DND-41 (cell line): ENCODE measurements around the gene TWIST2.
A peak's percentile ranks its signal among the peaks of the same experiment; 100 is the strongest.

ENCODE experiments used
- ATAC-seq: fragments of 200-7000 bp; cut with Tn5 transposase; 3 replicates; pipeline ENCODE4 v1.9.1; 2021; ENCODE audit warnings: low read depth; ENCODE audit not compliant: insufficient read depth
- DNase-seq: peaks from one replicate; pipeline ENCODE4 v3.0.0-alpha.2; 2020
- H2AFZ ChIP-seq: 2 replicates; pipeline ENCODE4 v1.6.0; 2012; ENCODE audit warnings: low read depth, low read length
- H3K27ac ChIP-seq: 2 replicates; pipeline ENCODE4 v1.5.1; 2012; ENCODE audit warnings: low read length, inconsistent platforms
- H3K27me3 ChIP-seq: fragments of 200-600 bp; sonication (generic); 2 replicates; pipeline ENCODE4 v1.6.0; 2012; ENCODE audit warnings: low read length, mild to moderate bottlenecking, inconsistent platforms; ENCODE audit not compliant: insufficient read depth, poor library complexity
- H3K36me3 ChIP-seq: 2 replicates; pipeline ENCODE4 v1.5.1; 2012; ENCODE audit warnings: low read length, inconsistent platforms; ENCODE audit not compliant: insufficient read depth
- H3K4me1 ChIP-seq: 2 replicates; pipeline ENCODE4 v1.5.1; 2012; ENCODE audit warnings: mild to moderate bottlenecking, low read length; ENCODE audit not compliant: insufficient read depth
- H3K4me2 ChIP-seq: 2 replicates; pipeline ENCODE4 v1.6.0; 2012; ENCODE audit warnings: mild to moderate bottlenecking, moderate library complexity, low read length, inconsistent platforms; ENCODE audit not compliant: insufficient read depth
- H3K4me3 ChIP-seq, 2 experiments: fragments of 200-600 bp in 1 of 2; shearing (Covaris generic) in 1 of 2; 2 replicates each; pipeline ENCODE4 v1.5.1; 2012 to 2016; ENCODE audit warnings: inconsistent platforms in 2 of 2, low read length in 2 of 2, mild to moderate bottlenecking in 2 of 2, low read depth in 1 of 2, moderate library complexity in 1 of 2
- H3K79me2 ChIP-seq: 2 replicates; pipeline ENCODE4 v1.6.0; 2012; ENCODE audit warnings: low read length, inconsistent platforms; ENCODE audit not compliant: insufficient read depth
- H3K9ac ChIP-seq: 2 replicates; pipeline ENCODE4 v1.6.0; 2012; ENCODE audit warnings: low read depth, mild to moderate bottlenecking, inconsistent platforms, low read length, moderate library complexity
- H3K9me3 ChIP-seq: 2 replicates; pipeline ENCODE4 v1.5.1; 2012; ENCODE audit warnings: low read length, moderate library complexity, mild to moderate bottlenecking, inconsistent platforms; ENCODE audit not compliant: insufficient read depth, severe bottlenecking
- H4K20me1 ChIP-seq: 2 replicates; pipeline ENCODE4 v1.6.0; 2012; ENCODE audit warnings: low read length; ENCODE audit not compliant: insufficient read depth
- EZH2 ChIP-seq: IDR thresholded peaks from 3 replicates; pipeline ENCODE4 v1.6.1; 2012; ENCODE audit warnings: borderline replicate concordance, low read depth, mild to moderate bottlenecking, moderate library complexity, low read length, inconsistent platforms; ENCODE audit not compliant: severe bottlenecking
- TF ChIP-seq, protein P1 (sequence below): IDR thresholded peaks from 2 replicates; pipeline ENCODE4 v1.5.1; 2012; ENCODE audit warnings: borderline replicate concordance, low read length, moderate library complexity, mild to moderate bottlenecking; ENCODE audit not compliant: poor library complexity, severe bottlenecking; ENCODE audit errors: extremely low read depth

TWIST2 gene

DNA sequence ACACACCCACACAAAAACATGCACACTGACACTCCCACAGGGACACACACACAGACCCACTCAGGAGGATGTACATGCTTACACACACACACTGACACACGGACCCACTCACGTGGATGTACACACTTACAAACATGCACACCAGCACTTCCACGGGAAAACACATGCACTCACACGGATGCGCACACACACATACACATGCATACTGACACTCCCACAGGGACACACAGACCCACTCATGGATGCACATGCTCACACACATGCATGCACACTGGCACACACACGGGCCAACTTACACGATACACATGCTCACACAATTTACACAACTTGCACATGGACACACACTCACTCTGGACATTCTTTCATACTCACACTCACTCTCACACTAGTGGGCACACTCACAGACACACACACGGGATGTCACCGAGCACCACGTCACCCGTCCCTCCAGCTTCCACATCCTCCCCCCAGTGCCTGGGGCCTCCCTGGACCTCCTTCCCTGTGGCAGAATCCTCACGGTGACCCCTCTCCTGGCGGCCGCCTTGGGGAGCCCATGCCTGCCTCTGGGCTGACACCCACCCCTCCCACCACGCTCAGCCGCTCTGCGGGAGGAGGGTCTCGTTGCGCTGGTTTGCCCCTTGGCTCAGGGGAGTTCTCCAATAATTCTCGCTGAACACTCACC, 58.5 kb downstream of the TWIST2 start:
- Histone ChIP-seq H3K9me3 (no peaks in the 10 kb centered on the region), H3K4me2 (no peak overlapping the region), H4K20me1 (no peaks in the 10 kb centered on the region; the same call in 1 of the 2 replicates), H3K9ac (no peak overlapping the region), H3K79me2 (no peaks in the 10 kb centered on the region), H3K27ac (no peak overlapping the region), H3K4me1 (no peaks in the 10 kb centered on the region), H3K36me3 (no peaks in the 10 kb centered on the region), H3K27me3 (no peaks in the 10 kb centered on the region), H2AFZ (no peak overlapping the region), H3K4me3 (no peak overlapping the region)
- no peak for DNase-seq
- no peak for ATAC-seq
- no peak for TF ChIP-seq EZH2
- TF ChIP-seq, protein P1, sequence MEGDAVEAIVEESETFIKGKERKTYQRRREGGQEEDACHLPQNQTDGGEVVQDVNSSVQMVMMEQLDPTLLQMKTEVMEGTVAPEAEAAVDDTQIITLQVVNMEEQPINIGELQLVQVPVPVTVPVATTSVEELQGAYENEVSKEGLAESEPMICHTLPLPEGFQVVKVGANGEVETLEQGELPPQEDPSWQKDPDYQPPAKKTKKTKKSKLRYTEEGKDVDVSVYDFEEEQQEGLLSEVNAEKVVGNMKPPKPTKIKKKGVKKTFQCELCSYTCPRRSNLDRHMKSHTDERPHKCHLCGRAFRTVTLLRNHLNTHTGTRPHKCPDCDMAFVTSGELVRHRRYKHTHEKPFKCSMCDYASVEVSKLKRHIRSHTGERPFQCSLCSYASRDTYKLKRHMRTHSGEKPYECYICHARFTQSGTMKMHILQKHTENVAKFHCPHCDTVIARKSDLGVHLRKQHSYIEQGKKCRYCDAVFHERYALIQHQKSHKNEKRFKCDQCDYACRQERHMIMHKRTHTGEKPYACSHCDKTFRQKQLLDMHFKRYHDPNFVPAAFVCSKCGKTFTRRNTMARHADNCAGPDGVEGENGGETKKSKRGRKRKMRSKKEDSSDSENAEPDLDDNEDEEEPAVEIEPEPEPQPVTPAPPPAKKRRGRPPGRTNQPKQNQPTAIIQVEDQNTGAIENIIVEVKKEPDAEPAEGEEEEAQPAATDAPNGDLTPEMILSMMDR, result no peak

DNA sequence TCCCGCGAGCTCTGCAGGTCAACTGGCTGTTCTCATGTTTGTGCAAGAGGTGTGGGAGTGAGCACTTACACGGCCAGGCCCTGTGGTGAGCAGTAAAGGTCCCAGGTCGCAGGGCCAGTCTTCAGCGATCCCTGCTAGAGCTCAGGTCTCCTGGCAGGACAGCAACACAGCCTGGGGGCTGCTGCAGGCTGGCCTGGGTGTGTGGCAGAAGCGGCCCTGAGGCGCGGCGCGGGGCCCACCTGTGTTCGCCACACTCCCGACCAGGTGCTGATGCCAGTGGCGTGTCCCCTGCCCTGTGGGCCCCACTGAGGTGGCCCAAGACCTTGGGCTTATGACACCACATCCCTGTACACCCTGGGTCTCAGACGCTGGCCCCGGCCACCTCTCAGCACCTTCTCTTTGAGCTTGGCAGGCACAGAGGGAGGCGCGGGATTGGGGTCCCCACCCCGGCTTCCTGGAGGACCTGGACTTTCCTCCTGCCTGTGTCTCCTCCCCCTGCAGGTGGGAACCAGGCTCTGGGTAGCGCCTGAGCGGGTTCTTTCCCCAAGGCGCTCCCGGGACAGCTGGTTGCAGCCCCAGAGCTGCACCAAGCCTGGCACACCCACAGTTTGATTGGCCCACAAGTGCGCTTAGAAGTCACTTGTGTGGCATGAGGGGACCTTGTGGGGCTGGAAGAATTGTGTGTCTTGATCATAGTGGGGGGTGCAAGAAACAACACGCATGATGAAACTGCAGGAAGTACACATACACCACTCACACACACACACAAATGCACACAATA, 59.2 kb downstream of the TWIST2 start:
- DNase-seq (no peak), ATAC-seq (peak; percentile 31; the same call in 1 of the 3 replicates)
- Histone ChIP-seq H4K20me1 (no peaks in the 10 kb centered on the region; the same call in 1 of the 2 replicates), H2AFZ (no peak overlapping the region), H3K9ac (no peak overlapping the region), H3K4me1 (no peaks in the 10 kb centered on the region), H3K9me3 (no peaks in the 10 kb centered on the region), H3K4me2 (no peak overlapping the region), H3K27ac (no peak overlapping the region), H3K27me3 (no peaks in the 10 kb centered on the region), H3K4me3 (no peak overlapping the region), H3K36me3 (no peaks in the 10 kb centered on the region), H3K79me2 (no peaks in the 10 kb centered on the region)
- TF ChIP-seq, protein P1, result no peak
- TF ChIP-seq EZH2, result no peak

DNA sequence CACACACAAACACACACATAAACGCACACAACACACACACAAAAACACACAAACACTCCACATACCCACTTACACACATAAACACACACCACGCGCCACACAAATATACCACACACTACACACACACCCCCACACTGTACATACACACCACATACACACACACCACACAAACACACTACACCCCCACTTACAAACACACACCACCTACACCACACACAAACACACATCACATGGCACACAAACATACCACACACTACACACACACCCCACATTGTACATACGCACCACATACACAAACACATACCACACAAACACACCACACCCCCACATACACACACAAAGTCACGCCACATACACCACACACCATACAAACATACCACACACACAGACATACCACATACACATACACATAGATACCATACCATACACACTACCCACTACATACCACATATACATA, 59.9 kb downstream of the TWIST2 start:
- no peak overlapping the region for H2AFZ ChIP-seq
- no peaks in the 10 kb centered on the region for H3K4me1 ChIP-seq
- no peak overlapping the region for H3K27ac ChIP-seq
- TF ChIP-seq, protein P1, result no peak
- no peak for TF ChIP-seq EZH2
- no peak overlapping the region for H3K9ac ChIP-seq
- no peaks in the 10 kb centered on the region for H3K79me2 ChIP-seq
- H3K9me3 ChIP-seq, result no peaks in the 10 kb centered on the region
- H3K4me2 ChIP-seq, result no peak overlapping the region
- H3K27me3 ChIP-seq, result no peaks in the 10 kb centered on the region
- no peaks in the 10 kb centered on the region for H3K36me3 ChIP-seq
- no peak for ATAC-seq
- no peak overlapping the region for H3K4me3 ChIP-seq
- no peak for DNase-seq
- H4K20me1 ChIP-seq, result no peaks in the 10 kb centered on the region; the same call in 1 of the 2 replicates
